ENCODE data around the gene CCSAP. TPM values are rescaled to one million over a fixed set of nuclear protein-coding genes. Genes with fewer than 3 reads are reported as not detected.

CCSAP gene
- polyA plus RNA-seq, 1 of the 3 experiments (the other 2 are of a cell fraction), result 1.8 TPM

DNA sequence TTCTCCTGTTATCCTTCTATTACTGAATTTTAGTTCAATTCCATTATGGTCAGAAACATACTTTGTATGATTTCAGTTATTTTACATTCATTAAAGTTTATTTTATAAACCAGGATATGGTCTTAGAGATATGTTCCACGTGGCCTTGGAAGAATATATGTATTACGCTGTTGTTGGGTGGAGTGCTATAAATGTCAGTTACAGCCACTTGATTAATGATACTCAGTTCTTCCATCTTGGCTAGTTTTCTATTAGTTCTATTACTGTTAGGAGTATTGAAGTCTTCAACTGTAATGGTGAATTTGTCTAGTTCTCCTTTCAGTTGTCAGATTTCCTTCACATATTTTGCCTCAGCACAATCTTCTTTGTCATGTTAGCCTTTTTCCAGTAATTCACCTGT lies 26.7 kb downstream of the CCSAP start (continued):
- TF ChIP-seq RAD21 (IDR thresholded peaks at IDR 0.05; ENCODE audit: low read length) (no peak), ELF1 (IDR thresholded peaks at IDR 0.05) (no peak), FOXM1 (IDR thresholded peaks at IDR 0.05; ENCODE audit: low read depth) (no peak), CHD2 (IDR thresholded peaks at IDR 0.05; ENCODE audit: low read length, partially characterized antibody) (no peak), MXI1 (IDR thresholded peaks at IDR 0.05; ENCODE audit: low read depth, low read length) (no peak)

DNA sequence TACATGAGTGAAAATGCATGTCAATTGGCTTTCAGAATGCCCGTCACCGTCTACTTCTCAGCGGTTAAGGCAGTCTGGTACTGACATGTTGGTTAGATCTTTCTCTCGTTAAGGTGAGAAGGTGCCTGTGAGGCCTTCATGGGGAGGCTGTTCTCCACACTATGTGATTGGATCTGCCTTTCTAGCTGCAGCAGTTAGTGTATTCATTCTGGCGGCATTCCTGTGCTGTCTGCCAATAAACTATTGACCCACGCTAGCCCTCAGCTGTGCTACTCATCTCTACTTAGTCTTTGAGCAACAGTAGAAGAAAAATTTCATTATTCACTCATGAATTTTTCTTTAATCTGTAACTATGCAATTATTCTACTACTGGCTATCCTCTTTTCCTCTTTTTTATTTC lies 32.0 kb downstream of the CCSAP start:
- Histone ChIP-seq H3K79me2 (ENCODE audit: insufficient read depth) (no peaks in the 10 kb centered on the region), H3F3A (replicated peaks; ENCODE audit: insufficient read depth) (no peaks in the 10 kb centered on the region), H3K9me2 (no peaks in the 10 kb centered on the region), H3K4me3 (ENCODE audit: low read depth in 2 of 2, low read length in 1 of 2) (no peak overlapping the region), H4K20me1 (ENCODE audit: insufficient read depth) (no peaks in the 10 kb centered on the region), H3K27me3 (ENCODE audit: insufficient read depth) (no peaks in the 10 kb centered on the region), H3K9me3 (no peaks in the 10 kb centered on the region), H2AFZ (ENCODE audit: low read depth) (no peak overlapping the region), H3K36me3 (replicated peaks in 1 of 2; ENCODE audit: control insufficient read depth in 1 of 2, insufficient read depth in 2 of 2, low read length in 1 of 2) (peaks cover 13 to 38% of the 10 kb centered on the region in 2 experiments), H3K27ac (ENCODE audit: low read depth in 2 of 2, low read length in 1 of 2) (no peak overlapping the region), H3K9ac (no peak overlapping the region), H3K4me1 (ENCODE audit: control insufficient read depth in 1 of 2, insufficient read depth in 2 of 2, low read depth in 1 of 2, low read length in 1 of 2) (no peaks in the 10 kb centered on the region; a peak in 1 of 4 replicates), H3K4me2 (no peak overlapping the region)
- WGBS (ENCODE audit: low lambda C conversion rate), result 95% methylated on average over 6 of the region's 6 CpGs
- ChIA-PET POLR2A (no interaction called here), CTCF (no interaction called here)
- TF ChIP-seq EZH2phosphoT487 (IDR thresholded peaks at IDR 0.05; ENCODE audit: borderline replicate concordance, low read depth) (no peak), ELF1 (IDR thresholded peaks at IDR 0.05) (no peak), TCF12 (IDR thresholded peaks at IDR 0.05) (no peak), GATA2 (CRISPR knock-in tag; IDR thresholded peaks at IDR 0.05) (no peak), SIN3A (IDR thresholded peaks at IDR 0.05; ENCODE audit: borderline replicate concordance, low read depth, low read length) (no peak), FOXJ3 (CRISPR knock-in tag; IDR thresholded peaks at IDR 0.05) (no peak), YY1 (IDR thresholded peaks at IDR 0.05; ENCODE audit: low read depth) (no peak), MXI1 (IDR thresholded peaks at IDR 0.05; ENCODE audit: low read depth, low read length) (no peak), FOSL2 (IDR thresholded peaks at IDR 0.05; ENCODE audit: borderline replicate concordance, low read depth) (no peak)
- TF ChIP-seq, protein P1, sequence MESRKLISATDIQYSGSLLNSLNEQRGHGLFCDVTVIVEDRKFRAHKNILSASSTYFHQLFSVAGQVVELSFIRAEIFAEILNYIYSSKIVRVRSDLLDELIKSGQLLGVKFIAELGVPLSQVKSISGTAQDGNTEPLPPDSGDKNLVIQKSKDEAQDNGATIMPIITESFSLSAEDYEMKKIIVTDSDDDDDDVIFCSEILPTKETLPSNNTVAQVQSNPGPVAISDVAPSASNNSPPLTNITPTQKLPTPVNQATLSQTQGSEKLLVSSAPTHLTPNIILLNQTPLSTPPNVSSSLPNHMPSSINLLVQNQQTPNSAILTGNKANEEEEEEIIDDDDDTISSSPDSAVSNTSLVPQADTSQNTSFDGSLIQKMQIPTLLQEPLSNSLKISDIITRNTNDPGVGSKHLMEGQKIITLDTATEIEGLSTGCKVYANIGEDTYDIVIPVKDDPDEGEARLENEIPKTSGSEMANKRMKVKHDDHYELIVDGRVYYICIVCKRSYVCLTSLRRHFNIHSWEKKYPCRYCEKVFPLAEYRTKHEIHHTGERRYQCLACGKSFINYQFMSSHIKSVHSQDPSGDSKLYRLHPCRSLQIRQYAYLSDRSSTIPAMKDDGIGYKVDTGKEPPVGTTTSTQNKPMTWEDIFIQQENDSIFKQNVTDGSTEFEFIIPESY (IDR thresholded peaks at IDR 0.05; ENCODE audit: borderline replicate concordance, low read depth), result no peak
- TF ChIP-seq, protein P2, sequence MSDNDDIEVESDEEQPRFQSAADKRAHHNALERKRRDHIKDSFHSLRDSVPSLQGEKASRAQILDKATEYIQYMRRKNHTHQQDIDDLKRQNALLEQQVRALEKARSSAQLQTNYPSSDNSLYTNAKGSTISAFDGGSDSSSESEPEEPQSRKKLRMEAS (IDR thresholded peaks at IDR 0.05; ENCODE audit: low read depth), result no peak
- TF ChIP-seq, protein P3, sequence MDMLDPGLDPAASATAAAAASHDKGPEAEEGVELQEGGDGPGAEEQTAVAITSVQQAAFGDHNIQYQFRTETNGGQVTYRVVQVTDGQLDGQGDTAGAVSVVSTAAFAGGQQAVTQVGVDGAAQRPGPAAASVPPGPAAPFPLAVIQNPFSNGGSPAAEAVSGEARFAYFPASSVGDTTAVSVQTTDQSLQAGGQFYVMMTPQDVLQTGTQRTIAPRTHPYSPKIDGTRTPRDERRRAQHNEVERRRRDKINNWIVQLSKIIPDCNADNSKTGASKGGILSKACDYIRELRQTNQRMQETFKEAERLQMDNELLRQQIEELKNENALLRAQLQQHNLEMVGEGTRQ (IDR thresholded peaks at IDR 0.05; ENCODE audit: borderline replicate concordance, low read depth, low read length), result no peak
- TF ChIP-seq, protein P4, sequence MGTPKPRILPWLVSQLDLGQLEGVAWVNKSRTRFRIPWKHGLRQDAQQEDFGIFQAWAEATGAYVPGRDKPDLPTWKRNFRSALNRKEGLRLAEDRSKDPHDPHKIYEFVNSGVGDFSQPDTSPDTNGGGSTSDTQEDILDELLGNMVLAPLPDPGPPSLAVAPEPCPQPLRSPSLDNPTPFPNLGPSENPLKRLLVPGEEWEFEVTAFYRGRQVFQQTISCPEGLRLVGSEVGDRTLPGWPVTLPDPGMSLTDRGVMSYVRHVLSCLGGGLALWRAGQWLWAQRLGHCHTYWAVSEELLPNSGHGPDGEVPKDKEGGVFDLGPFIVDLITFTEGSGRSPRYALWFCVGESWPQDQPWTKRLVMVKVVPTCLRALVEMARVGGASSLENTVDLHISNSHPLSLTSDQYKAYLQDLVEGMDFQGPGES (IDR thresholded peaks at IDR 0.05; ENCODE audit: low read depth, low read length), result no peak
- DNase-seq, result no peak
